SHP77 treated with DMSO at 0.1 percent for 48 hours (cell line): Measurements from ENCODE around the gene MT1E.
"Not testable (repeated sequence)": the region's sequence is repeated elsewhere in the genome, so short reads cannot be mapped to it uniquely, and the experiment has no call there.

Experiments
- DNase-seq: peaks from one replicate; lab custom pipeline; 2025; lab: John Stamatoyannopoulos, UW

Gene MT1E

GRCh38 chr16:56625140-56625942 lies at the start of gene MT1E:
Gene MT1E, plus strand, starts transcription at chr16:56625781. Its CDS starts 71 bp downstream, at chr16:56625852.
- DNase-seq: no peak

DNA sequence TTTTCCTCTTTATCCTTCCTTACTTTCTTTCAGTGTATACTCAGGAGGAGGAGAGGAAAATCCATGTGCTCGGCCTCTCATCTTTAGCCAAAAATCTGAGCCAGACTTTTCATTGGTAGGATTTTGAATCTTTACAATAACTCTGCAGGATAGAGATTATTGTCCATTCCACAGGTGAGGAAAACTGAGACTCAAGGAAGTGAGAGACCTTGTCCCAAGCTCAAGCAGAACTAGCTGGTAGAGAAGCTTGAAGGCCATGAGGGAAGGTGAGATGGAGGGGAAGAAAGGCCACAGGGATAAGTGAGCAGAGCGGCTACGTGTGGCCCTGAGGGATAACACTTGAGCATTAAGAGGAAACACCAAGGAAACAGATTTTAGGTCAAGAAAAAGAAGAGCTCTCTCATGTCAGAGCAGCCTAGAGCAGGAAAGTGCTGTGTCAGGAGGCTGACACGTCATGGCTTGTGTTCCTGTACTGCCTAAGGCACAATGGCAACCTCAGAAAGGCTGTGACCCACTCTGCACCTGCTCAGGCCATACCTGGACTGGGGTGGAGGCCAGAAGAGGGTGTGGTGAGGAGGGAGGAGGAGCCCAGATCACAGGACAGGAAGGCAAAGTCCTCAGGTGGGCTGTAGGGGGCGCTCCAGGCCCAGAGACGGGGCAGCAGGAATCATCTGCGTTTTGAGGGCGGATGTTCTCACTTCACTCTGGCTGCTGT lies 48.8 kb upstream of the MT1E start:
- peak; percentile 43 for DNase-seq

DNA sequence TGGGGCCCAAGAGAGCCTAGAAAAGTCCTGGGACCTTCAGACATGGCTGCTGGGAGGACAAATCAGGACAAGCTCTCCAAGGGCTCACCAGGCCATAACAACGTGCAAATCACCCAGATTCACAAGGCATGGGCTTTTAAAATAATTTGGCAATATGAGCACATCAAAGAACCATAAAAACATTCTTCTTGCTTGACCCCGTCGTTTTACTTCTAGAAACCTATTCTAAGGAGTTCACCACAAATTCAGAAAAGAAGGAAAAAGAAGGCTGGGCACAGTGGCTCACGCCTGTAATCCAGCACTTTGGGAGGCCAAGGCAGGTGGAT lies 48.3 kb upstream of the MT1E start:
- DNase-seq: no peak

- DNase-seq: no peak
Observed at GRCh38 chr16:56580391-56581048, 45.1 kb upstream of the MT1E start.

DNA sequence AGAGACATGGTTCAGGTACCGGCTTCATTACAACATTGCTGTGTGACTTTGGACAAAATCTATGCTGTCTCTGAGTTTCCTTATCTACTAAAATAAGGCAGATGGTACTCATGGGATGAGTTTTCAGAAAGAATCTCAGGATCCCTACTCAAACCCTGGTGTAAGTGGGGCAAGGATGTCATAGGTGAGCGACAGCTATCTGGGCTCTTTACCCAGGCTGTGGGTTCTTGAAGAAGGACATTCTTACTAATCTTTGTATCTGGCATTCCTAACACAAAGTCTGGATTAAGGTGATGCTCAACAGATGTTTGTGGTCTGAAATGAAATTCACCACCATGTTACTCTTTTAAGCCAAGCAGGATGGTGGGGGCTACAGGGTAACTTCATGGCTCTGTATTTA lies 42.7 kb upstream of the MT1E start:
- DNase-seq: not testable (repeated sequence)

DNA sequence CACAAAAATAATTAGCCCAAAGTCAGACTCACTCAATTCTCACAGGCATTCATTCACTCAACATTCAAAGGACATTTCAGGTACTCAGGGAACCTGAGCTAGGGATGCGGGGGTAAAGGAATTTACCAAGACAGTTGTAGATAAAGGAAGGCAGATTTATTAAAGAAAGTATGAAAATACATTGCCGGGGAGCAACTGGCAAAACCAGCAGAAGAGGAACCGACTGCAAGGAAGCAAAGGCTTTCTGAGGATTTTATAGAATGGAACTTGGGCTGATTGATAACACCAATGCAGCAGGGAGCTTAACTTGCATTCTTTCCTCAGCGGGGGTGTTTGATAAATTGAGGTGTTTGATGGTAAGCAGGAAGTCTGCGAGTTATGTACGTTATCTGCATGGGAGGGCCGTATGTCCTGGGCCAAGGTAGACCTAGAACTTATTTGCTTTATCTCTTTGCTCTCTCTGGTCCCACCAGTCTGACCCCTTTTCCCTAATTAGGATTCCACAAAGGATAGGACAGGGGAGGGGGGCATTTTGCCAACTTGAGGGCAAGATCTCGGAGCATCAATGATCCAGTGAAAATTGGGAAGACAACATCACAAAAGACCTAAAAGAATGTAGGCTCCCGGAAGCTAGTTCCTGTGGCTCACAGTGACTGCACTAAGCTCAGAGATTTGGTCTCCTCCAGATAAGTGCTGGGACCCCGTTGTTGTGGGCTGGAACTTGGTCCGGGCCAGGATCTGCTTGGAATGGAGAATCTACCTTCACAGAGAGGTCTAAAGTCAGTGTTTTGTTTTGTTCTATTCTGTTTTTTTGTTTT lies 42.0 kb upstream of the MT1E start:
- no peak for DNase-seq

- no peak for DNase-seq
Observed at GRCh38 chr16:56584276-56584675, 41.3 kb upstream of the MT1E start.

- no peak for DNase-seq
Observed at GRCh38 chr16:56588781-56589140, 36.8 kb upstream of the MT1E start.

DNA sequence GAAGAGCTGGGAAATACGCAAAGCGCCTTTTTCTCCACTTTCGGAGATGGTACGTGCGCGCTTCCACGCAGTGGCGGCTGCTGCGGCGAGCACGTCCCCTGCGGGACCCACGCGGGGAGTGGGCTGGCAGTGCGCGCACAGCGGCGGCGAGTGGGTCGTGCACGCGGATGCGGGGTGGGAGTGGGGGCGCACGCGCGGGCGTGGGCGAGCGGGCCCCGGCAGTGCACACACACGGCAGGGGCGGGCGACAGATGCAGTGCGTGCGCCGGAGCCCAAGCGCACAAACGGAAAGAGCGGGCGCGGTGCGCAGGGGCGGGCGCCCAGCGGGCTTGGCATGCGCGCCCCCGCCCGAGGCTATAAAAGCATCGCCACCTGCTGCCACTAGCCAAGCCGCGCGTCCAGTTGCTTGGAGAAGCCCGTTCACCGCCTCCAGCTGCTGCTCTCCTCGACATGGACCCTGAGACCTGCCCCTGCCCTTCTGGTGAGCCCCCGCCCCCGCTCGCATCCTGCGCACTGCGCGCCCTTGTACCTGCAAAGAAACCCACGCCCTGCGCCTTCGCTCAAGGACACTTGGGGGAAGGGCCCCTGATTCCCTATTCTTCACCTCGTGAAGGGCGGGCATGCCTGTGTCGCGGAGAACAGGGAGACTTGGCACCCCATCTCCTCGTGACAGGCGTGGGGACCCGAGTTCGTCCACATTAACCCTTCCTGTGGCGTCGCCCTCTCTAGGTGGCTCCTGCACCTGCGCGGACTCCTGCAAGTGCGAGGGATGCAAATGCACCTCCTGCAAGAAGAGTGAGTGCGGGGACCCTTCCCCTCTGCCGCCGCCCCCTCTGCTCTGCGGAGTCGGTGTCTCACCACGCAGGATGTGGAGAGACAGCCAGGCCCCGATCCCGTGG lies 36.2 kb upstream of the MT1E start, which contains the start of gene MT3:
MT3 (plus strand) TSS at position 388 of the 899 bp plus-strand sequence; CDS start at position 451, 63 bp downstream.
- no peak for DNase-seq

DNA sequence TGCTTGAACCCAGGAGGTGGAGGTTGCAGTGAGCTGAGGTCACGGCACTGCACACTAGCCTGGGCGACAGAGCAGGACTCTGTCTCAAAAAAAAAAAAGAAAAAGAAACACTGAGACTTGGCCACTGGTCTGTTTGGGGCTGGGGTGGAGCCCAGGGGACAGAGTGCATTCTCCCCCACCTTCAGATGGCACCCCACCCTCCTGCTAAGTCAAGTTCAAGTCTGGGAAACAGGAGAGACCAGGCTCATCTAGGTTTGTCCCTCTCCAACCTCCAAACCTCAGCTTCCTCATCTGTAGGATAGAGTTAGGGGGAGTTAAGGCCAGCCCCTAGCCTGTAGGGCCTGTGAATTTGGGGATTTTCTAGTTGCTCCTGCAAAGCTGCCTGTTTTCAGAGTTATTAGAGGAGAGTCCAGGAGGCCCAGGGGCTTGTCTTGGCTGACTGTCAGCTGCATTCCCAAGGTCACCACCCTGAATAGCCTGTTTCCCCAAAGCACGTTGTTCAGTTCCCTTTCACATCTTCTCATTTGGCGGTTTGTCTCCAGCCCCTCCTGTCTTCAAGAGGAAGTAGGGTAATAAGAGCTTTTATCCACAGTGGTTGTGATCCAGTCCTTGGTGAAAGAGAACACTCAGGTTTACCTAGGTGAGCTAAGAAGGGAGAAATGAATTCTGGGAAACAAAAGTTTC lies 34.1 kb upstream of the MT1E start:
- DNase-seq: no peak

DNA sequence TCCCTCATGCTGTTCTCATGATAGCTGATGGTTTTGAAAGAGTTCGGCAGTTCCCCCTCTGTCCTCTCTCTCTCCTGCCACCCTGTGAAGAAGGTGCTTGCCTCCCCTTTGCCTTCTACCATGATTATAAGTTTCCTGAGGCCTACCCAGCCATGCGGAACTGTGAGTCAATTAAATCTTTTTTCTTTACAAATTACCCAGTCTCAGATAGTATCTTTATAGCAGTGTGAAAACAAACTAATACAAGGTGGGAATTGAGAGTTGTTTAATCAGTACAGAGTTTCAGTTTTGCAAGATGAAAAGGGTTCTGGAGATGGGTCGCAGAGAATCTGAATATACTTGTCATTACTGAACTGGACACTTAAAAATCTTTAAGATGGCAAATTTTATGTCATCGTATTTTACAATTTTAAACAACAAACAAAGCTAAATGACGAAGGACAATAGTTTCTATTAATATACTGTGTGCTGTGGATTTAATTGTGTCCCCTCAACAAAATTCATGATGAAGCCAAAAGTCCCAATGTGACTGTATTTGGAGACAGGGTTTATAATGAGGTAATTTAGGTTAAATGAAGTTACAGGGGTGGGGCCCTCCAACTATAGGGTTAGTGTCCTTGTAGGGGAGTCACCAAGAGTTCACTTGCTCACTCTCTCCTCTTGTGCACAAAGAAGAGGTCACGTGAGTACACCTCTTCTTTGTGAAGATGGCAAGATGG lies 31.8 kb upstream of the MT1E start:
- DNase-seq: no peak

GRCh38 chr16:56594292-56594619 lies 31.3 kb upstream of the MT1E start:
- DNase-seq: no peak

DNA sequence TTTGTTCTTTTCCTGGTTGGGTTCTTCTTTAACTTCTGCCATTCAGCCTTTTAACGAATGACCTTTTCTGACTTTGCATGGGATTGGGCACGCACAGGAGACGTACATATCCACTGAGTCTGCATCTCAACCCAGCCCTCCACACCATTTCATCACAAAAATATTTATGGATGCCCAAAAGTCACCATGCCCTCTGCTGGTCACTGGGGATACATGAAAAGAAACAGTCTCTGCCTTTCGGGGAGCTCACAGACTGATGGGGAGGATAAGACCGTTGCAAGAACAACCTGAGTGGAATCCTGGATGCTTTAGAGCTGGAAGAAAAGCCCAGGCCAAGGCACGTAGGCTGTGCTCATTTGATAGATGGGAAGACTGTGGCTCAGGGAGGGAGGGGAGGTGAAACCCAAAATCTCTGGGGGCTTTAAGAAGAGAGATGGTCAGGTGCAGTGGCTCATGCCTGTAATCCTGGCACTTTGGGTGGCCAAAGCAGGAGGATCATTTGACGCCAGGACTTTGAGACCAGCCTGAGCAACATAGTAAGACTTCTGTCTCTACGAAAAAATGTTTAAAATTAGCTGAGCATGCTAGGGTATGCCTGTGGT lies 25.1 kb upstream of the MT1E start:
- peak; percentile 13 for DNase-seq

GRCh38 chr16:56601325-56601724 lies 24.3 kb upstream of the MT1E start:
- no peak for DNase-seq

DNA sequence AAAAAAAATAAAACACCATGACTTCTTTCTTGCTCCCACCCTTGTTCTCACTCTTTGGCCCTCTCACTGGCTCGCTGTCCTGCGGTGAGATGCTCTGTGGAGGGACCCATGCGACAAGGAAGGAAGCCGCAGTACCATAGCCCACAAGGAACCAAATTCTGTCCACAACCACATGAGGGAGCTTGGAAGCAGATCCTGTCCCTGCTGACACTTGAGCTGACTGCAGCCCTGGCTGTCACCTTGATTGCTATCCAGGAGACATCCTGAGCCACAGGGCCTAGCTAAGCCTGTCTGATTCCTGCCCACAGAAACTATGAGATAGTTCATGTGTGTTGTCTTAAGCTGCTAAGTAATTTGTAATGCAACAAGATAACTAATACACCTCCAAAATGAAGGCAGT lies 22.0 kb upstream of the MT1E start:
- peak; percentile 47 for DNase-seq

GRCh38 chr16:56604966-56605365 lies 20.6 kb upstream of the MT1E start:
- DNase-seq: no peak

GRCh38 chr16:56605475-56605874 lies 20.1 kb upstream of the MT1E start:
- DNase-seq: no peak

DNA sequence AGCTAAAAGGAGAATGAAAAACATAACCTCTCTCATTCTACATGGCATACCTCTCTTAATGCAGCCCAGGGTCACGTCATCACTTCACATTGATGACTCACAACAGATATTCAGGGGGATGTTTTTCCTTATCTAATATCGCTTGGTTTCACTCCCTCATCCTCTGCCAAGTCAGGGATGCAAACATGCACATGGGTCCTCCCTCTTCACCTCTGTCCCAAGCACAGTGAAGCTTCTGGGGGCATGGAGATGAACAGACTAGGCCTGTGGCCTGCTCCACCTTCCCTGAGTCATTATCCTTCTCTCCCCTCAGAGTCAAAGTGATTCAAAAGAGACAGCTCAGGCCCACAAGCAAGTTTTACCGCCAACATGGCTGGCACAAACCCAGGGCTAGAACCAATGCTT lies 19.5 kb upstream of the MT1E start:
- no peak for DNase-seq

GRCh38 chr16:56606476-56607108 lies 19.0 kb upstream of the MT1E start:
- DNase-seq: no peak
